A549 (cell line): ENCODE data around the gene AADACL4. TPM values are rescaled to one million over a fixed set of nuclear protein-coding genes. Genes with fewer than 3 reads are reported as not detected.

ENCODE experiments used
- ATAC-seq, 2 experiments: fragments of 200-7000 bp in 1 of 2; fragments of >200 bp in 1 of 2; cut with Nextera tagmentation in 1 of 2; cut with Tn5 transposase in 1 of 2; 3 replicates each; pipeline versions ENCODE4 v1.8.0 to v1.9.1; 2018 to 2020; ENCODE audit warnings: mild to moderate bottlenecking in 1 of 2, moderate library complexity in 1 of 2
- CTCF ChIA-PET: fragments of 300-600 bp; sonication (Branson Sonifier 250); formaldehyde crosslinking; extraction: SDS; loops from one replicate; lab custom pipeline; 2021; ENCODE audit warnings: antibody characterized with exemption, inconsistent platforms; lab: Yijun Ruan, JAX
- POLR2A ChIA-PET: fragments of 350-600 bp; formaldehyde crosslinking; extraction: SDS; loops from one replicate; lab custom pipeline; 2021; ENCODE audit warnings: antibody characterized with exemption, inconsistent platforms; lab: Yijun Ruan, JAX
- DNase-seq, 2 experiments: peaks; one replicate each; pipeline versions ENCODE4 v3.0.0 to v3.0.0-alpha.2; 2011 to 2016; ENCODE audit warnings: low read depth in 1 of 2, low spot score in 1 of 2
- FAIRE-seq: peaks from 2 replicates; lab custom pipeline; 2011; peaks lifted over from hg19 to GRCh38; lab: Jason Lieb, UNC
- H3K27ac ChIP-seq, 2 experiments: fragments of >200 bp; sonication (Bioruptor Twin); formaldehyde crosslinking; 3 replicates each; pipeline ENCODE4 v1.5.1; 2016 to 2017
- H3K4me1 ChIP-seq: fragments of >200 bp; sonication (Bioruptor Twin); formaldehyde crosslinking; 3 replicates; pipeline ENCODE4 v1.6.1; 2016
- H3K4me2 ChIP-seq: fragments of >200 bp; sonication (Bioruptor Twin); formaldehyde crosslinking; 3 replicates; pipeline ENCODE4 v1.6.1; 2016
- H3K4me3 ChIP-seq: fragments of >200 bp; sonication (Bioruptor Twin); formaldehyde crosslinking; 3 replicates; pipeline ENCODE4 v1.5.1; 2016
- H3K9me3 ChIP-seq: fragments of >200 bp; sonication (Bioruptor Twin); formaldehyde crosslinking; 3 replicates; pipeline ENCODE4 v1.6.1; 2016
- ATOH8 ChIP-seq: fragments of 250-450 bp; sonication (Bioruptor Pico); IDR thresholded peaks from 2 replicates; pipeline ENCODE4 v1.5.0; 2020; ENCODE audit warnings: low read depth, mild to moderate bottlenecking, moderate library complexity
- CHD4 ChIP-seq: fragments of 200-600 bp; sonication (generic); IDR thresholded peaks from 2 replicates; pipeline ENCODE4 v1.6.1; 2016; ENCODE audit warnings: antibody characterized with exemption, mild to moderate bottlenecking, borderline replicate concordance
- EHMT2 ChIP-seq: fragments of 200-600 bp; sonication (generic); IDR thresholded peaks from 2 replicates; pipeline ENCODE4 v1.6.1; 2016; ENCODE audit warnings: antibody characterized with exemption, low read depth, mild to moderate bottlenecking, moderate library complexity
- ELK1 ChIP-seq: fragments of 150-350 bp; IDR thresholded peaks from 2 replicates; pipeline ENCODE4 v1.6.1; 2014; ENCODE audit warnings: low read depth, mild to moderate bottlenecking, low read length
- ESRRA ChIP-seq: fragments of 150-350 bp; IDR thresholded peaks from 2 replicates; pipeline ENCODE4 v1.6.1; 2014; ENCODE audit warnings: mild to moderate bottlenecking, low read length, borderline replicate concordance
- HEYL ChIP-seq: fragments of 250-450 bp; sonication (Bioruptor Pico); IDR thresholded peaks from 2 replicates; pipeline ENCODE4 v1.8.0; 2021; ENCODE audit warnings: mild to moderate bottlenecking, moderate library complexity
- HOXB13 ChIP-seq: fragments of 250-450 bp; sonication (Bioruptor Pico); IDR thresholded peaks from 2 replicates; pipeline ENCODE4 v1.5.0; 2020; ENCODE audit warnings: low read depth, mild to moderate bottlenecking, moderate library complexity
- HOXB5 ChIP-seq: fragments of 250-450 bp; sonication (Bioruptor Pico); IDR thresholded peaks from 2 replicates; pipeline ENCODE4 v1.5.0; 2020; ENCODE audit warnings: mild to moderate bottlenecking, moderate library complexity
- JUN ChIP-seq, 2 experiments: fragments of >200 bp; sonication (Bioruptor Twin); formaldehyde crosslinking; IDR thresholded peaks; 2 replicates in 1 of 2; 3 replicates in 1 of 2; pipeline ENCODE4 v1.6.1; 2016 to 2017
- JUNB ChIP-seq: fragments of >200 bp; sonication (Bioruptor Twin); formaldehyde crosslinking; IDR thresholded peaks from 2 replicates; pipeline ENCODE4 v1.6.1; 2016
- KDM5A ChIP-seq: fragments of 200-600 bp; sonication (generic); IDR thresholded peaks from 2 replicates; pipeline ENCODE4 v1.6.1; 2016; ENCODE audit warnings: antibody characterized with exemption, mild to moderate bottlenecking
- NPAS2 ChIP-seq: fragments of 250-450 bp; sonication (Bioruptor Pico); IDR thresholded peaks from 2 replicates; pipeline ENCODE4 v1.8.0; 2022; ENCODE audit warnings: mild to moderate bottlenecking, moderate library complexity, borderline replicate concordance
- PHF8 ChIP-seq: fragments of 200-600 bp; sonication (generic); IDR thresholded peaks from 2 replicates; pipeline ENCODE4 v1.6.1; 2016; ENCODE audit warnings: low read depth, mild to moderate bottlenecking, antibody characterized with exemption, moderate library complexity, borderline replicate concordance
- POLR2A ChIP-seq: IDR thresholded peaks from 2 replicates; pipeline ENCODE4 v1.6.1; 2012; ENCODE audit warnings: mild to moderate bottlenecking, low read length
- POLR2AphosphoS2 ChIP-seq: conservative IDR thresholded peaks from 2 replicates; pipeline ENCODE4 v1.6.1; 2012; ENCODE audit warnings: low read length, improper control_type of control experiment, inconsistent platforms
- RAD21 ChIP-seq, 2 experiments: fragments of >200 bp in 1 of 2; sonication (Bioruptor Twin) in 1 of 2; formaldehyde crosslinking in 1 of 2; IDR thresholded peaks in 1 of 2; conservative IDR thresholded peaks in 1 of 2; 2 replicates in 1 of 2; 3 replicates in 1 of 2; pipeline ENCODE4 v1.6.1; 2012 to 2018; ENCODE audit warnings: inconsistent platforms in 1 of 2
- RARB ChIP-seq: fragments of 250-450 bp; sonication (Bioruptor Pico); IDR thresholded peaks from 2 replicates; pipeline ENCODE4 v1.8.0; 2021; ENCODE audit warnings: mild to moderate bottlenecking, moderate library complexity
- TFCP2L1 ChIP-seq: fragments of 250-450 bp; sonication (Bioruptor Pico); IDR thresholded peaks from 2 replicates; pipeline ENCODE4 v1.5.0; 2021; ENCODE audit warnings: mild to moderate bottlenecking
- ZNF302 ChIP-seq: fragments of 250-450 bp; sonication (Bioruptor Pico); IDR thresholded peaks from 2 replicates; pipeline ENCODE4 v1.9.0; 2021; ENCODE audit warnings: inconsistent platforms, mild to moderate bottlenecking, moderate library complexity
- ZSCAN20 ChIP-seq: fragments of 250-450 bp; sonication (Bioruptor Pico); IDR thresholded peaks from 2 replicates; pipeline ENCODE4 v1.8.0; 2022; ENCODE audit warnings: mild to moderate bottlenecking, moderate library complexity
- WGBS: methylation state at CpG from one replicate; pipeline ENCODE4 v1.1.6; 2017; ENCODE audit errors: missing lambda C conversion rate; 5-methylcytosine and 5-hydroxymethylcytosine counted together
- polyA plus RNA-seq, 4 experiments: library from polyadenylated mRNA; depleted of rRNA in 3 of 4; stranded (reverse); fragments of >200 nt; fragmentation: RNase III in 1 of 4; extraction: RNeasy Plus Mini Kit Qiagen cat#74134 plus additional on column Dnase treatment in 1 of 4; gene quantifications; 2 replicates in 3 of 4; 3 replicates in 1 of 4; pipeline ENCODE4 v1.2.3, GENCODE V29; 2011 to 2017
- TF ChIP-seq, protein P1 (sequence below): fragments of 450-650 bp; IDR thresholded peaks from 2 replicates; pipeline ENCODE4 v1.6.1; 2014; ENCODE audit warnings: antibody characterized with exemption
- TF ChIP-seq, protein P2 (sequence below): fragments of 200-600 bp; sonication (generic); IDR thresholded peaks from 2 replicates; pipeline ENCODE4 v1.6.1; 2016; ENCODE audit warnings: antibody characterized with exemption, mild to moderate bottlenecking, moderate library complexity
- TF ChIP-seq, protein P3 (sequence below): fragments of >200 bp; sonication (Bioruptor Twin); formaldehyde crosslinking; IDR thresholded peaks from 2 replicates; pipeline ENCODE4 v1.6.1; 2016
- TF ChIP-seq, protein P4 (sequence below): IDR thresholded peaks from 2 replicates; pipeline ENCODE4 v1.6.1; 2012

The AADACL4 gene
- polyA plus RNA-seq, 2 of the 4 experiments (the other 2 are of a cell fraction): not detected

DNA sequence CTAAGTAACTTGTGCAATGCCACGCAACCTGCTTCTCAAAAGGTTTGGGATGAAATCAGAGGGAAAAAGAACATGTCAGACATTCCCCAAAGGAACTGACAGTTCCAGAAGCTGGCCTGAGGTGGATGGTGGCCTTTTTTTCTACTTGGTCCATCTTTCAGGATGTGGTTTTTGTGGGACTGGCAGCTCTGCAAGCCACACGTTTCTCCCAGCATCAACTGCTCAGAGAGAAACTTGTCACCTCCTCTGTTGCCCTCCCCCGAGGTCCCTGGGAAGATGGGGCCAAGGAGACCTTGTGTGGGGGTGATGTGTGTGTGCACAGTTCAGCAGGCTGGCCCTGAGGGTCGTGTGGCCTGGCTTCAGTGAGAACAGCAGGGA is 23.4 kb upstream of the AADACL4 start:
- Histone ChIP-seq H3K4me1 (peaks cover 22% of the 10 kb centered on the region), H3K27ac (peak overlapping the region; percentile 99 to 100), H3K4me3 (peak overlapping the region; percentile 93; the same call in 2 of the 3 replicates), H3K4me2 (peak overlapping the region; percentile 93), H3K9me3 (no peaks in the 10 kb centered on the region)
- DNase-seq (no peak), ATAC-seq (no peak), FAIRE-seq (no peak)
- POLR2A ChIA-PET: interaction anchor here (1.3 to 7.2 kb wide), 4 partner anchors 9 to 142 kb away, joined by 5 to 209 read pairs (median 32); no protein-coding TSS in a partner anchor
- CTCF ChIA-PET: interaction anchor here (0.6 to 8.0 kb wide), 18 partner anchors 9 to 348 kb away, joined by 3 to 60 read pairs (median 4); no protein-coding TSS in a partner anchor
- TF ChIP-seq JUNB (no peak), JUN (IDR thresholded peaks at IDR 0.05) (no peak), ZNF302 (no peak), ELK1 (no peak), CHD4 (no peak), NPAS2 (CRISPR knock-in tag) (no peak), ATOH8 (CRISPR knock-in tag) (no peak), EHMT2 (no peak), HEYL (CRISPR knock-in tag) (no peak), RAD21 (conservative IDR thresholded peaks at IDR 0.05 in 1 of 2, IDR thresholded peaks at IDR 0.05 in 1 of 2) (no peak), POLR2A (no peak)
- TF ChIP-seq, protein P1, sequence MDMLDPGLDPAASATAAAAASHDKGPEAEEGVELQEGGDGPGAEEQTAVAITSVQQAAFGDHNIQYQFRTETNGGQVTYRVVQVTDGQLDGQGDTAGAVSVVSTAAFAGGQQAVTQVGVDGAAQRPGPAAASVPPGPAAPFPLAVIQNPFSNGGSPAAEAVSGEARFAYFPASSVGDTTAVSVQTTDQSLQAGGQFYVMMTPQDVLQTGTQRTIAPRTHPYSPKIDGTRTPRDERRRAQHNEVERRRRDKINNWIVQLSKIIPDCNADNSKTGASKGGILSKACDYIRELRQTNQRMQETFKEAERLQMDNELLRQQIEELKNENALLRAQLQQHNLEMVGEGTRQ: no peak
- TF ChIP-seq, protein P2, sequence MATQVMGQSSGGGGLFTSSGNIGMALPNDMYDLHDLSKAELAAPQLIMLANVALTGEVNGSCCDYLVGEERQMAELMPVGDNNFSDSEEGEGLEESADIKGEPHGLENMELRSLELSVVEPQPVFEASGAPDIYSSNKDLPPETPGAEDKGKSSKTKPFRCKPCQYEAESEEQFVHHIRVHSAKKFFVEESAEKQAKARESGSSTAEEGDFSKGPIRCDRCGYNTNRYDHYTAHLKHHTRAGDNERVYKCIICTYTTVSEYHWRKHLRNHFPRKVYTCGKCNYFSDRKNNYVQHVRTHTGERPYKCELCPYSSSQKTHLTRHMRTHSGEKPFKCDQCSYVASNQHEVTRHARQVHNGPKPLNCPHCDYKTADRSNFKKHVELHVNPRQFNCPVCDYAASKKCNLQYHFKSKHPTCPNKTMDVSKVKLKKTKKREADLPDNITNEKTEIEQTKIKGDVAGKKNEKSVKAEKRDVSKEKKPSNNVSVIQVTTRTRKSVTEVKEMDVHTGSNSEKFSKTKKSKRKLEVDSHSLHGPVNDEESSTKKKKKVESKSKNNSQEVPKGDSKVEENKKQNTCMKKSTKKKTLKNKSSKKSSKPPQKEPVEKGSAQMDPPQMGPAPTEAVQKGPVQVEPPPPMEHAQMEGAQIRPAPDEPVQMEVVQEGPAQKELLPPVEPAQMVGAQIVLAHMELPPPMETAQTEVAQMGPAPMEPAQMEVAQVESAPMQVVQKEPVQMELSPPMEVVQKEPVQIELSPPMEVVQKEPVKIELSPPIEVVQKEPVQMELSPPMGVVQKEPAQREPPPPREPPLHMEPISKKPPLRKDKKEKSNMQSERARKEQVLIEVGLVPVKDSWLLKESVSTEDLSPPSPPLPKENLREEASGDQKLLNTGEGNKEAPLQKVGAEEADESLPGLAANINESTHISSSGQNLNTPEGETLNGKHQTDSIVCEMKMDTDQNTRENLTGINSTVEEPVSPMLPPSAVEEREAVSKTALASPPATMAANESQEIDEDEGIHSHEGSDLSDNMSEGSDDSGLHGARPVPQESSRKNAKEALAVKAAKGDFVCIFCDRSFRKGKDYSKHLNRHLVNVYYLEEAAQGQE: no peak
- WGBS: 41% methylated on average over 4 of the region's 4 CpGs

DNA sequence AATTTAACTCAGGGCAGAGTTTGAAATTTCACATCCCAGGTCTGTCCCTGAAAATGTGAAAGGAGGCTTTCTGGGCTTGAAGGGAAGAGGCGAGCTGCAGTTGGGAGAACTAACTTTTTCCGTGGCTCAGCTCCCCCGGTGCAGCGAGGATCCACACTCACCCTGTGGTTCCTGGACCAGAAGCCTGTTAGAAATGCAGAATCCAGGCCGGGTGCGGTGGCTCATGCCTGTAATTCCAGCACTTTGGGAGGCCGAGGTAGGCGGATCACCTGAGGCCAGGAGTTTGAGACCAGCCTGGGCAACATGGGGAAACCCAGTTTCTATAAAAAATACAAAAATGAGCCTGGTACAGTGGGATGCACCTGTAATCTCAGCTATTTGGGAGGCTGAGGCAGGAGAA is 23.0 kb upstream of the AADACL4 start:
- CTCF ChIA-PET: interaction anchor here (1.0 to 8.0 kb wide), 13 partner anchors 8 to 348 kb away, joined by 3 to 60 read pairs (median 5); no protein-coding TSS in a partner anchor

More for the DNA sequence above, 23.0 kb upstream of the AADACL4 start:
- Histone ChIP-seq H3K4me1 (peaks cover 22% of the 10 kb centered on the region), H3K27ac (peak overlapping the region; percentile 99 to 100), H3K4me3 (no peak overlapping the region), H3K9me3 (no peaks in the 10 kb centered on the region), H3K4me2 (peak overlapping the region; percentile 93)
- TF ChIP-seq HOXB13 (CRISPR knock-in tag) (no peak), POLR2AphosphoS2 (no peak), RARB (no peak), TFCP2L1 (CRISPR knock-in tag) (no peak), KDM5A (no peak), HOXB5 (CRISPR knock-in tag) (no peak), ZSCAN20 (CRISPR knock-in tag) (no peak), ESRRA (no peak), PHF8 (no peak)
- TF ChIP-seq, protein P3, sequence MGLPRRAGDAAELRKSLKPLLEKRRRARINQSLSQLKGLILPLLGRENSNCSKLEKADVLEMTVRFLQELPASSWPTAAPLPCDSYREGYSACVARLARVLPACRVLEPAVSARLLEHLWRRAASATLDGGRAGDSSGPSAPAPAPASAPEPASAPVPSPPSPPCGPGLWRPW: no peak
- TF ChIP-seq, protein P4, sequence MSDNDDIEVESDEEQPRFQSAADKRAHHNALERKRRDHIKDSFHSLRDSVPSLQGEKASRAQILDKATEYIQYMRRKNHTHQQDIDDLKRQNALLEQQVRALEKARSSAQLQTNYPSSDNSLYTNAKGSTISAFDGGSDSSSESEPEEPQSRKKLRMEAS: no peak
- TF ChIP-seq, protein P2: no peak
- DNase-seq (no peak), FAIRE-seq (no peak), ATAC-seq (no peak)
- WGBS: 92% methylated on average over 8 of the region's 8 CpGs
- POLR2A ChIA-PET: no interaction called here
